ENCODE measurements around the gene INVS.
"Not testable (repeated sequence)": the region's sequence is repeated elsewhere in the genome, so short reads cannot be mapped to it uniquely, and the experiment has no call there.

Gene INVS

DNA sequence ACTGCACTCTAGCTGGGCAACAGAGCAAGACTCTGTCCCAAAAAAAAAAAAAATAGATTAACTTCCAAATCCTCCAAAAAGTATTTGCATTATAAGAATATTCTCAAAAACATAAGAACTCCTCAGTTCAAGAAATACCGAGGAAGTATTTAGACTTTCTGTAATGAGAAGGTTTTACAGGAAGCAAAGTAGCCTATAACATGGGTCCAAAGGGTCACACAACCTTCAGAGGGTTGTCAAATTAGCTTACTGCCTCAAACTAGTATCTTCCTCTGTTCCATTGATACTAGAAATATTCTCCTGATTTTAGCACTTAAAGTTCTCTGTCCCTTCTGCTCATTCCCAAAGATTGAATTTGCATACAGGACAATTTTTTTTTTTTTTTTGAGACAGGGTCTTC lies 121.9 kb downstream of the INVS start:
- H3K27ac ChIP-seq: no peak overlapping the region
- TF ChIP-seq CTCF (conservative IDR thresholded peaks at IDR 0.05) (no peak), ZFX (IDR thresholded peaks at IDR 0.05) (no peak)

GRCh38 chr9:100221538-100221937 lies 122.5 kb downstream of the INVS start:
- TF ChIP-seq ZFX (IDR thresholded peaks at IDR 0.05): no peak
- TF ChIP-seq CTCF (conservative IDR thresholded peaks at IDR 0.05): no peak
- no peak overlapping the region for H3K27ac ChIP-seq

DNA sequence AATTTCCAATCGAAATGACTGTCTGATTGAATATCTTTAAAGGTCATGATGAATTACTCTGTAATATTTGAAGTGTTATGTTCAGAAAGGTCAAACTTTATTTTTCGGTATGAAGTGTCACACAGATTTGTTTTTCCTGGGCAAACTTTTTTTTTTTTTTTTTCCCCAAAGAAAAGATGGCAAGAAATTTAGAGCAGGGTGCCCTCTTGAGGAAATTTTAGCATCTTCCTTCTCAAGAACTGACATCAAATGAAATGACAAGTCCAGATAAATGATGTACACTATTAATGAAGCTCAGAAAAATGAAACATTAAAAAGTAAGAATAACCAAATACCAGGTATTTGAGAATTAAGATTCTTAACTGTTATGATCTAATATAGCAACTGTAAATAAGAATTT lies 123.6 kb downstream of the INVS start:
- no peak for TF ChIP-seq ZFX (IDR thresholded peaks at IDR 0.05)
- TF ChIP-seq CTCF (conservative IDR thresholded peaks at IDR 0.05): peak; percentile 73
- H3K27ac ChIP-seq: no peak overlapping the region

DNA sequence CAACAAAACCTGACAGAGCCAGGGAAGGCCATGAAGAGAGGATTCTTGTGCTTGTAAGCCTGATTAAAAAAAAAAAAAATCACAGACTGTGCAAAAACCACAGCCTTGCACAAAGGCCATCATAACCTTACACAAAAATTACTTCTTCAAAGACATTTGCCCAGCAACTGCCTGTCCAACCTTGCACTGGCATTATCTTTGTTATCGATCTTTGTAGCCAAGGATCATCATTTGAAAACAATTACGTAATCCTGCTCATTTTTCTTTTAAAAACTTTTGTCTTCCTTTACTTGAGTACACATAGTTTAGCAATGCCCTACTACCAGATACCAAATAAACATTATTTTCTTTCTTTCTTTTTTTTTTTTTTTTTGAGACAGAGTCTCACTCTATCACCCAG lies 128.6 kb downstream of the INVS start:
- TF ChIP-seq CTCF (conservative IDR thresholded peaks at IDR 0.05) (no peak), ZFX (IDR thresholded peaks at IDR 0.05) (no peak)
- H3K27ac ChIP-seq: no peak overlapping the region

DNA sequence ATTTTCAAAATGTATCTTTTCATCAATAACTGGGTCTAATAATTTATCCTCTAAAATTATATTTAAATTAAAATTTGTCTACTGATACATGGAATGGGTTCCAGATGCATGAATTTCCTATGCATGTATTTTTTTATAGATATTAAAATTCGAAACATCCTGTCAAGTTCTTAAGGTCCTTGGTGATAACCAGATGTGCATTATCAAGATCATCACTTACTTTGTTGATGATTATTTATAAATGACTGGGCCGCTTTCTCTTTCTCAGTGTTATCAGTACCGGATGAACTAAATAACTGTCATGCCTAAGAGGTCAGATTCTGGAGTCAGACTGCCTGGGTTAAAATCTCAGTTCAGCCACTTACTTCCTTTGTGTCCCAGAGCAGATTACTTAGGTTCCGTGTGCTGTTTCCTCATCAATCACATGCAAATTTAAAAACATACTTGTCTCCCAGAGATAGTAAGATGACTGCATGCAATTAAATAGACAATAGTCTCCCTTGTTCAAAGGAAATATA lies 129.4 kb downstream of the INVS start:
- TF ChIP-seq ZFX (IDR thresholded peaks at IDR 0.05): no peak
- TF ChIP-seq CTCF (conservative IDR thresholded peaks at IDR 0.05): no peak
- H3K27ac ChIP-seq: no peak overlapping the region

GRCh38 chr9:100229136-100229535 lies 130.1 kb downstream of the INVS start:
- no peak overlapping the region for H3K27ac ChIP-seq
- TF ChIP-seq ZFX (IDR thresholded peaks at IDR 0.05): no peak
- TF ChIP-seq CTCF (conservative IDR thresholded peaks at IDR 0.05): no peak

DNA sequence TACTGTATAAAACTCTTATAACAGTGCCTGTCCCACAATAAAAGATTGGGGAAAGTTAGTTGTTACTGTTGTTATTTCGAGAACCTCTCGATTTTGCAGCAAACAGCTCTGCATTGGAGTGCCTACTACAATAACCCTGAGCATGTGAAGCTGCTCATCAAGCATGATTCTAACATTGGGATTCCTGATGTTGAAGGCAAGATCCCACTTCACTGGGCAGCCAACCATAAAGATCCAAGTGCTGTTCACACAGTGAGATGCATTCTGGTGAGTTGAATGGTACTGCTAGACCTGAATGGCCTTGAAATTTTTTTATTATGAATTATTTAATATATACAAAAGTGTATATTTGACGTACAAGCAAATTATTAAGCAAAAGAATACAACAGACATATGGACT lies 130.5 kb downstream of the INVS start:
- no peak for TF ChIP-seq ZFX (IDR thresholded peaks at IDR 0.05)
- no peak for TF ChIP-seq CTCF (conservative IDR thresholded peaks at IDR 0.05)
- no peak overlapping the region for H3K27ac ChIP-seq

DNA sequence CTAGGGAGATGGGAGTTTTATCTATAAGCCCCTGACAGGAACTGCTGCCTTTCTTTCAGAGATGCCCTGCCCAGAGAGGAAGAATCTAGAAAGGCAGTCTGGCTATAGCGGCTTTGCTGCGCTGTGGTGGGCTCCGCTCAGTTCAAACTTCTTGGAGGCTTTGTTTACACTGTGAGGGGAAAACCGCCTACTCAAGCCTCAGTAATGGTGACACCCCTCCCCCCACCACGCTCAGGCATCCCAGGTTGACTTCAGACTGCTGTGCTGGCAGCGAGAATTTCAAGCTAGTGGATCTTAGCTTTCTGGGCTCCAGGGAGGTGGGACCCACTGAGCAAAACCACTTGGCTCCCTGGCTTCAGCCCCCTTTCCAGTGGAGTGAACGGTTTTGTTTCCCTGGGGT lies 137.9 kb downstream of the INVS start:
- not testable (repeated sequence) for H3K27ac ChIP-seq
